ENCODE results near the gene ADM5. TPM values are rescaled to one million over a fixed set of nuclear protein-coding genes. Genes with fewer than 3 reads are reported as not detected.

Gene ADM5
- total and polyA plus RNA-seq, 2 donors (not counting 1 experiment from before 2014, with no cell fraction given): 0.06 to 0.33 TPM

- Histone ChIP-seq H4K20me1 (ENCODE audit: control insufficient read depth, extremely low read depth, insufficient read depth, low read length) (no peaks in the 10 kb centered on the region), H3K4me3 (replicated peaks in 1 of 4; ENCODE audit: control extremely low read depth in 1 of 4, insufficient read depth in 1 of 4, low read depth in 3 of 4, low read length in 4 of 4) (no peak overlapping the region), H3K36me3 (ENCODE audit: control insufficient read depth, insufficient read depth, low read length) (no peaks in the 10 kb centered on the region), H2AFZ (ENCODE audit: low read length) (no peak overlapping the region), H3K4me2 (ENCODE audit: extremely low read depth, insufficient read depth, low read length) (no peak overlapping the region), H3K9ac (ENCODE audit: insufficient read depth, low read length) (no peak overlapping the region), H3K79me2 (ENCODE audit: control insufficient read depth, insufficient read depth, low read length) (no peaks in the 10 kb centered on the region), H3K4me1 (ENCODE audit: control insufficient read depth, extremely low read depth, insufficient read depth, low read length) (no peaks in the 10 kb centered on the region), H3K27me3 (ENCODE audit: control insufficient read depth, insufficient read depth, low read length) (no peaks in the 10 kb centered on the region), H3K9me3 (ENCODE audit: control insufficient read depth, insufficient read depth, low read depth, low read length) (no peaks in the 10 kb centered on the region), H3K27ac (ENCODE audit: insufficient read depth, low read length) (no peak overlapping the region)
- DNase-seq (ENCODE audit: low read depth in 2 of 2): no peak
- TF ChIP-seq CTCF (conservative IDR thresholded peaks at IDR 0.05 in 1 of 2, IDR thresholded peaks at IDR 0.05 in 1 of 2; ENCODE audit: low read depth in 1 of 2, low read length in 2 of 2): no peak
- no peak for TF ChIP-seq EZH2 (IDR thresholded peaks at IDR 0.05; ENCODE audit: low read length, missing control alignments)
Observed at GRCh38 chr19:49700563-49700962, 11.2 kb downstream of the ADM5 start.

GRCh38 chr19:49701271-49701786, 11.9 kb downstream of the ADM5 start:
- H3K36me3 ChIP-seq (ENCODE audit: control insufficient read depth, insufficient read depth, low read length): no peaks in the 10 kb centered on the region
- no peaks in the 10 kb centered on the region for H4K20me1 ChIP-seq (ENCODE audit: control insufficient read depth, extremely low read depth, insufficient read depth, low read length)
- no peak overlapping the region for H3K4me3 ChIP-seq (replicated peaks in 1 of 4; ENCODE audit: control extremely low read depth in 1 of 4, insufficient read depth in 1 of 4, low read depth in 3 of 4, low read length in 4 of 4)
- DNase-seq (ENCODE audit: low read depth in 2 of 2): no peak
- no peak for TF ChIP-seq CTCF (conservative IDR thresholded peaks at IDR 0.05 in 1 of 2, IDR thresholded peaks at IDR 0.05 in 1 of 2; ENCODE audit: low read depth in 1 of 2, low read length in 2 of 2)
- no peak for TF ChIP-seq EZH2 (IDR thresholded peaks at IDR 0.05; ENCODE audit: low read length, missing control alignments)
- no peaks in the 10 kb centered on the region for H3K79me2 ChIP-seq (ENCODE audit: control insufficient read depth, insufficient read depth, low read length)
- no peak overlapping the region for H2AFZ ChIP-seq (ENCODE audit: low read length)
- H3K27me3 ChIP-seq (ENCODE audit: control insufficient read depth, insufficient read depth, low read length): no peaks in the 10 kb centered on the region
- no peak overlapping the region for H3K27ac ChIP-seq (ENCODE audit: insufficient read depth, low read length)
- H3K9ac ChIP-seq (ENCODE audit: insufficient read depth, low read length): no peak overlapping the region
- H3K4me2 ChIP-seq (ENCODE audit: extremely low read depth, insufficient read depth, low read length): no peak overlapping the region
- no peaks in the 10 kb centered on the region for H3K4me1 ChIP-seq (ENCODE audit: control insufficient read depth, extremely low read depth, insufficient read depth, low read length)
- H3K9me3 ChIP-seq (ENCODE audit: control insufficient read depth, insufficient read depth, low read depth, low read length): no peaks in the 10 kb centered on the region

- Histone ChIP-seq H4K20me1 (ENCODE audit: control insufficient read depth, extremely low read depth, insufficient read depth, low read length) (no peaks in the 10 kb centered on the region), H2AFZ (ENCODE audit: low read length) (no peak overlapping the region), H3K9ac (ENCODE audit: insufficient read depth, low read length) (no peak overlapping the region), H3K36me3 (ENCODE audit: control insufficient read depth, insufficient read depth, low read length) (no peaks in the 10 kb centered on the region), H3K4me2 (ENCODE audit: extremely low read depth, insufficient read depth, low read length) (no peak overlapping the region), H3K4me3 (replicated peaks in 1 of 4; ENCODE audit: control extremely low read depth in 1 of 4, insufficient read depth in 1 of 4, low read depth in 3 of 4, low read length in 4 of 4) (no peak overlapping the region), H3K27ac (ENCODE audit: insufficient read depth, low read length) (no peak overlapping the region), H3K27me3 (ENCODE audit: control insufficient read depth, insufficient read depth, low read length) (no peaks in the 10 kb centered on the region), H3K79me2 (ENCODE audit: control insufficient read depth, insufficient read depth, low read length) (no peaks in the 10 kb centered on the region), H3K4me1 (ENCODE audit: control insufficient read depth, extremely low read depth, insufficient read depth, low read length) (no peaks in the 10 kb centered on the region), H3K9me3 (ENCODE audit: control insufficient read depth, insufficient read depth, low read depth, low read length) (no peaks in the 10 kb centered on the region)
- TF ChIP-seq CTCF (conservative IDR thresholded peaks at IDR 0.05 in 1 of 2, IDR thresholded peaks at IDR 0.05 in 1 of 2; ENCODE audit: low read depth in 1 of 2, low read length in 2 of 2) (no peak), EZH2 (IDR thresholded peaks at IDR 0.05; ENCODE audit: low read length, missing control alignments) (no peak)
- DNase-seq (ENCODE audit: low read depth in 2 of 2): no peak
Observed at GRCh38 chr19:49704888-49705642, 15.7 kb downstream of the ADM5 start.

Data from fibroblast of lung (primary cell).